Activated T-cell treated with anti-CD3 and anti-CD28 coated beads, Interleukin-2, amount 50 U/mL, for 48 hours (primary cell): Measurements from ENCODE around the gene PALLD.
"Not testable (repeated sequence)": the region's sequence is repeated elsewhere in the genome, so short reads cannot be mapped to it uniquely, and the experiment has no call there.

Source experiments
- DNase-seq, 2 experiments: peaks; one replicate each; pipeline ENCODE4 v3.0.0-alpha.2; 2020

PALLD gene

GRCh38 chr4:168498251-168498650, 1.4 kb downstream of the PALLD start:
- DNase-seq, result no peak

DNA sequence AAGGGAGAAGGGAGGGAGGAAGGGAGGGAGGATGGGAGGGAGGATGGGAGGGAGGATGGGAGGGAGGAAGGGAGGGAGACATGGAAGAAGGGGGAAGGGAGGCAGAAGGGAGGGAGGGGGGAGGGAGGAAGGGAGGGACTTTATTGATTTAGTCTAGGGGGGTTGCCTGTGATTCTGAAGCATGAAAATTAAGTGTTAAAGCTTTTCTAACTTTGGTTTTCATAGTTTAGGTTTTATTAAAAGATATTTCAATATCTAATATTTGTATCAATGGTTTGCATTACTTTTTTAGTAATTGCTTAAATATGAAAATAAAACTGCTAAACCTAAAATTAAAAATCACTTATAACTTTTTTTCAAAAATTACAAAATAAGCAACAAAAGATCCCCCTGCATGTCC, 2.4 kb downstream of the PALLD start:
- DNase-seq, result no peak

DNA sequence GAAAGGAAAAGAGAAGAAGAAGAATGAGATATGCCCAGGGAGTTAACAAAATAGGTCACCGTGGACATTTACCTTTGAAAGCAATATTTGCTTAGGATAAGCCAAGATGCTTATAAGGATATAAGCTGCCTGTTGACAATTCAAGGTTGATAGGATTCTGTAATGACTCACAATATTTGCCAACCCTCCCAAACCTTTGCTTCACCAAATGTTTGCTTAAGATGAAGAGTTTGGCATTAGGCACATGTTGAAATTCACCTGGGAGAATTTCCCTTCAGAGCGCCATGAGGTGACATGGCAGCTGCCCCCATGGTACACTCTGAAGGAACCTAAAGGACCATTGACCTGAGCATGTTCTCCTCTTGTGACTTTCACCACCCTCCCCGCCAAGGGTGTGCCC, 4.6 kb downstream of the PALLD start:
- DNase-seq, result no peak

- DNase-seq, result no peak
Measured at GRCh38 chr4:168502861-168503260, 6.0 kb downstream of the PALLD start.

GRCh38 chr4:168503652-168504362, 7.0 kb downstream of the PALLD start:
- no peak for DNase-seq

GRCh38 chr4:168504526-168504925, 7.7 kb downstream of the PALLD start:
- DNase-seq, result no peak

DNA sequence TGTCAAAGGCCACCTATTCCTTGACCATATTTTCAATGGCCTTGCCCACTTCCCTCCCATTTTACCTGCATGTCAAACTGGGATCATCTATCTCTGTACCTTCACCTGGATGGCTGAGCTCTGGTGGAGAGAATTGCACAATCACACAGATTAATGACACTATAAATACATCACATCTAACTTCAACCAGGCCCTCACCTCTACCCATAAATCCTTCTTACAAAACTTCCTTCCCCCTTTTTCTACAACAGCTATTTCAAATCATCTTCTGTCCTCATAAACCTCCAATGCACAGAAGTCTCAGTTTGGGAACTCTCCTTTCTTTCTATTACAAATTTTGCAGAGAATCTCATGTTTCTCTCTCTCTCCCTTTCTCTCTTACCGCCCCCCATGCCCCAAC, 9.2 kb downstream of the PALLD start:
- DNase-seq, result no peak

GRCh38 chr4:168507178-168507815, 10.4 kb downstream of the PALLD start:
- DNase-seq, result no peak

GRCh38 chr4:168508683-168509082, 11.8 kb downstream of the PALLD start:
- no peak for DNase-seq

GRCh38 chr4:168509786-168510185, 12.9 kb downstream of the PALLD start:
- DNase-seq, result peak in 1 of 2 experiments; percentile 45

- DNase-seq, result peak; percentile 65 to 72
Measured at GRCh38 chr4:168511780-168512489, 15.1 kb downstream of the PALLD start.

DNA sequence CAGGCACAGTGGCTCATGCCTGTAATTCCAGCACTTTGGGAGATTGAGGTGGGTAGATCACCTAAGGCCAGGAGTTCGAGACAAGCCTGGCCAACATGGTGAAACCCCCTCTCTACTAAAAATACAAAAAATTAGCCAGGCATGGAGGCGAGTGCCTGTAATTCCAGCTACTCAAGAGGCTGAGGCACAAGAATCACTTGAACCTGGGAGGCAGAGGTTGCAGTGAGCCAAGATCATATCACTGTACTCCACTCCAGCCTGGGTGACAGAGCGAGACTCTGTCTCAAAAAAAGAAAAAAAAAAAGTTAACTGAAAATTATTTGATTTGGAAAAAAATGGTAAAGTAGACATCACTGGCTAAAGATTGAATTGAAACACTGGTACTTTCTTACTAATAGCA, 17.0 kb downstream of the PALLD start:
- not testable (repeated sequence) for DNase-seq

DNA sequence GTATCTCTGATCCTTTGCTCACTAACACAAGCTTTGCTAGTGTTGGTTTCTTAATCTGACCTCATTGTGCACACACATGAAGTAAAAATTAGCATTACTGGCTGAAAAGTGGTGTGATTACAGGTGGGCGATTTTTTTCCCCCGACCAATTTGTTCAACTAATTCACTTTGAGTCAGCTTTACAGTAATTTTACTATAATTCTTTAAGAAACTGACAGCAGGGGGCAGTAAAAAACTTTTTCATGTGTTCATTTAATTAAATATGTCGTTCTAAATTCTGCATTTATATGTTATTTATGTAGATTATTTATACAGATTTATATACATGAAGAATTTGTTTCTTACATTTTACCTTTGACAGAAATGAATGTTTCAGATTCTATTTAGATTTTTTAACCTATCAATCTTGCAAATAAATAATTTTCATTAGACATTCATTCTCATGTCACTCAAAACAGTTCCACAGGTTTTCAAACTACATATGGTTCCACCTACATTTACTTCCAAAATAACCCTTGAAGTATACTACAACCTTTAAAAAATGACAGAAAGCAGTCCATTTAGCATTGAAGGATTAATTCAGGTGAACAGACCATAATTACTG, 17.5 kb downstream of the PALLD start:
- DNase-seq, result no peak

- DNase-seq, result no peak
Measured at GRCh38 chr4:168515222-168516011, 18.6 kb downstream of the PALLD start.

DNA sequence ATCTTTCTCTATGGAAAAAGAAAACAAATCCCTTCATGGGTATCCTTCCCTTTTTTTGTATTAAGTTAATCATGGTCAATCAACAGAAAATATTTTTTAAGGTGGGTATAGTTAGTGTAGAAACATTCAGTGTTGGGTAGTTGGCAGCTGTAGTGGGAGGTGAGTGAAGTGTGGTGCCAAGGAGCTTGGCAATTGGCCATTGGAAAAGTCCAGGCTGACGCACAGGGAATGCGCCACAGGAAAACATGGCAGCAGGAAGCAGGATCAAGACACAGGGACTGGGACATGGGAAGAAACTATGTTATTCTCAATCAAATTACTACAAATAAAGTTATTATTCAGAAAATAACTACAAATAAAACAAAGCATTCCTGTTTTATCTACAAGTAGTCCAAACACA, 20.0 kb downstream of the PALLD start:
- no peak for DNase-seq

DNA sequence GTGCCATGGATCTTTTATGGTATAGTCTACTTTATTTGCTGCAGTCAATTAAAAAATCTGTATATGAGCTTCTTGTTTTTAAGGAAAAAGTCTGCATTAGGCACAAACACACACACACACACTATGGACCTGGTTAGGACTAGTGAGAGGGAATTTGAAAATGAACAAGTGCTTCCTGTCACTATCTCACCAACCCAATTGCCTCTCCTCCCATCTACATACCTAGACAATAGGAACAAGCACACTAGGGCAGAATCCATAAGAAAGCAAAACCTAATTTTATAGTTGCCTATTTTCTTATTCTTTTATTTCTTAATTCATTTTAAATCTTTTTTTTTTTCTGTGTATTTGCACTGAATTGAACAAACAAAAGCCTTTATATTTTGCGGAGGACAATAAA, 22.7 kb downstream of the PALLD start:
- DNase-seq, result no peak

- DNase-seq, result no peak
Measured at GRCh38 chr4:168521721-168522120, 24.9 kb downstream of the PALLD start.

DNA sequence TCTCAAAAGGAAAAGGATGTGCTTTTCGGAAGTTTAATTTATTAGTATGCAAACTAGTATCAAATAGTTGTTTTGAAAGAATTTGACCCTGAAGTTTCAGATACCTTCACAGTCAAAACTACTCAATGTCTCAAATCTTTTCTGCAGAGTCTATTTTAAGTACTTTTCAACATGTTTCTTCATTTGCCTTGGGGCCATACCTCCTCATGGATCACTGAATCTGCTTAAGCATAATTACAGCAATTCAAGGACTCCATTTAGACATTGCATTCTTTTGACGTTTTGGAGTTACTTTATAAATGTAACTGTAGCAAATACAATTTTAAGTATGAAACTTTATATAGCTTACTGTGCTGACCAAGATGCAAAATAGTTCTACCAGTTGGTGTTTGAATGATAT, 25.5 kb downstream of the PALLD start:
- DNase-seq, result no peak

DNA sequence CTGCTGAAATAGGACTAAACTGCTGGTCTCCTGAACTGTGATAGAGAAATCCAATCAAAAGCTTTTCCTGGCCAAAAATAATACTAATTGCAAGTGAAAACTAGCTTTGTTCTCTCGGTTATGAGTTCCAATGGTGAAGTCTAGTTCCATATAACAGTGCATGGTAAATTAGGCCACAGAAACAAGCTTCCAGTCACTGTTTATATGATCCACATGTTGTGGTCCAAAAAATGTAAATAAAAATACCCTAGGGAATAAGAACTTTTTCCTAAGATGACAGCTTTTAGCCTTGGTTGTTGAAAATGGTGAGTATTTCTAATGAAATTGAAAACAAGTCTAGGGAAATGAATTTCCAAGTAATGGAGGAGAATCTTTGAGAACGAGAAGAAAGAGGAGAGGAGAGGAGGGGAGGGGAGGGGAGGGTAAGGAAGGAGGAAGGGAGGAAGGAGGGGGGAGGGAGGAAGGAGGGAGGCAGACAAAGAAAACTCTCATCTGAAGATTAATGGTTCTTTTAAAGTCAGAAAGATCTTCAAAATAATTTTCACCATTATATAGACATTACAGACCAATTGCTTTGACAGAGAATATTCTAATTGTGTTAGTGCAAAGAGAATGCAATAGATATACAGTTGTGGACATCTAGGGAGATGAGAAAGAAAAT, 26.1 kb downstream of the PALLD start:
- DNase-seq, result no peak

DNA sequence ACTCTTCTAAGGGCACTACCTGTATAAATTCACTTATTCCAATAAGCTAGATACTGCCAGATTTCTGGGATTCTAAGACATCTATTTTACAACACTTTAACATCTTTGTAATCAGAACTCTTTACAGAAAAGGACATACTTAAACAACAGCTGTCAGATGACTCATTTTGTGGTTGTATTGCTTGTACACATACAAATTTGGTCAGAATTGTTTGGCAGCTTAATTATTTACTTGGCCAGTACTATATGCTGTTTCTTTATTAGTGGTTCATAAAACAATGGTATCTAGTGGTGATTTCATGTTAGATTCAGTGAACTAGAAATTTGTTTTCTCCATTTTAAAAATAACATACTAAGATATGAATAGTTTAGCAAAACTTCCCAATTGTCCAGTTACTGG, 27.2 kb downstream of the PALLD start:
- no peak for DNase-seq

- DNase-seq, result no peak
Measured at GRCh38 chr4:168524897-168525296, 28.0 kb downstream of the PALLD start.

DNA sequence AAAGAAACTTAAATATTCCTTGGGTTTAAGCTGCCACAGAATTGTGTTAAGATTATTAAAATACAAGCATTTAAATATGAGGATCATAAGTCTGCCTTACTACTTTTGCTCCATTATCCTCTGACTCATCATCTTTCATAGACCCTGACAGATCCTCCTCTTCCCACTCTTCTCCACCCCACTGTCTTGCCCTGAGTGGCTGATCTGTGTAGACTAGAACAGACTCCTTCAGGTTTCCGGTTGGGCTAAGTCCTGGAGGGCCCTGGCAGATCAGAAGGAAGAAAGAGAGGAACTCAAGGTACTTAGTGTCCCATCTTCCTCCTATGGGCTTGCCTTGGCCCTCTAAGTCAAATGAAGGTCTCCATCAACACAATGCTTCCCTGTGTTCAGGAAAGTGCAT, 30.7 kb downstream of the PALLD start:
- DNase-seq, result no peak
